ENCODE data around the gene NCKAP5L.

The NCKAP5L gene

GRCh38 chr12:49797449-49797776 is 30.8 kb downstream of the NCKAP5L start:
- no peak overlapping the region for H3K9ac ChIP-seq (ENCODE audit: low read depth, low read length)
- H3K36me3 ChIP-seq (ENCODE audit: control insufficient read depth, insufficient read depth, low read length): peaks cover 49% of the 10 kb centered on the region
- no peaks in the 10 kb centered on the region for H3K27me3 ChIP-seq (ENCODE audit: control insufficient read depth, insufficient read depth, low read length)

GRCh38 chr12:49796606-49797448 is 31.4 kb downstream of the NCKAP5L start:
- H3K27ac ChIP-seq (ENCODE audit: low read depth, low read length): no peak overlapping the region
- no peaks in the 10 kb centered on the region for H3K9me3 ChIP-seq (ENCODE audit: control insufficient read depth, insufficient read depth, low read length)
- H3K4me3 ChIP-seq (ENCODE audit: low read depth, low read length): no peak overlapping the region
- no peak overlapping the region for H3K9ac ChIP-seq (ENCODE audit: low read depth, low read length)
- peaks cover 46% of the 10 kb centered on the region for H3K36me3 ChIP-seq (ENCODE audit: control insufficient read depth, insufficient read depth, low read length)
- H3K27me3 ChIP-seq (ENCODE audit: control insufficient read depth, insufficient read depth, low read length): no peaks in the 10 kb centered on the region
- no peaks in the 10 kb centered on the region for H3K4me1 ChIP-seq (ENCODE audit: control insufficient read depth, insufficient read depth, low read length)

More at GRCh38 chr12:49797449-49797776, 30.8 kb downstream of the NCKAP5L start:
- no peaks in the 10 kb centered on the region for H3K4me1 ChIP-seq (ENCODE audit: control insufficient read depth, insufficient read depth, low read length)
- H3K27ac ChIP-seq (ENCODE audit: low read depth, low read length): no peak overlapping the region
- H3K9me3 ChIP-seq (ENCODE audit: control insufficient read depth, insufficient read depth, low read length): no peaks in the 10 kb centered on the region
- H3K4me3 ChIP-seq (ENCODE audit: low read depth, low read length): no peak overlapping the region

- H3K27me3 ChIP-seq (ENCODE audit: control insufficient read depth, insufficient read depth, low read length): no peaks in the 10 kb centered on the region
- H3K27ac ChIP-seq (ENCODE audit: low read depth, low read length): no peak overlapping the region
These were observed 32.1 kb downstream of the NCKAP5L start for GRCh38 chr12:49796155-49796554.

GRCh38 chr12:49795654-49796105 is 32.5 kb downstream of the NCKAP5L start:
- Histone ChIP-seq H3K4me3 (ENCODE audit: low read depth, low read length) (no peak overlapping the region), H3K9ac (ENCODE audit: low read depth, low read length) (no peak overlapping the region), H3K27ac (ENCODE audit: low read depth, low read length) (no peak overlapping the region), H3K4me1 (ENCODE audit: control insufficient read depth, insufficient read depth, low read length) (no peaks in the 10 kb centered on the region), H3K27me3 (ENCODE audit: control insufficient read depth, insufficient read depth, low read length) (no peaks in the 10 kb centered on the region), H3K9me3 (ENCODE audit: control insufficient read depth, insufficient read depth, low read length) (no peaks in the 10 kb centered on the region), H3K36me3 (ENCODE audit: control insufficient read depth, insufficient read depth, low read length) (peaks cover 35% of the 10 kb centered on the region)

More at GRCh38 chr12:49796155-49796554, 32.1 kb downstream of the NCKAP5L start:
- Histone ChIP-seq H3K4me1 (ENCODE audit: control insufficient read depth, insufficient read depth, low read length) (no peaks in the 10 kb centered on the region), H3K36me3 (ENCODE audit: control insufficient read depth, insufficient read depth, low read length) (peaks cover 40% of the 10 kb centered on the region), H3K4me3 (ENCODE audit: low read depth, low read length) (no peak overlapping the region), H3K9ac (ENCODE audit: low read depth, low read length) (no peak overlapping the region), H3K9me3 (ENCODE audit: control insufficient read depth, insufficient read depth, low read length) (no peaks in the 10 kb centered on the region)

GRCh38 chr12:49794811-49795653 is 33.2 kb downstream of the NCKAP5L start:
- H3K27me3 ChIP-seq (ENCODE audit: control insufficient read depth, insufficient read depth, low read length): no peaks in the 10 kb centered on the region
- H3K9me3 ChIP-seq (ENCODE audit: control insufficient read depth, insufficient read depth, low read length): no peaks in the 10 kb centered on the region
- no peak overlapping the region for H3K4me3 ChIP-seq (ENCODE audit: low read depth, low read length)
- H3K36me3 ChIP-seq (ENCODE audit: control insufficient read depth, insufficient read depth, low read length): peaks cover 28% of the 10 kb centered on the region
- no peaks in the 10 kb centered on the region for H3K4me1 ChIP-seq (ENCODE audit: control insufficient read depth, insufficient read depth, low read length)
- no peak overlapping the region for H3K27ac ChIP-seq (ENCODE audit: low read depth, low read length)
- no peak overlapping the region for H3K9ac ChIP-seq (ENCODE audit: low read depth, low read length)

GRCh38 chr12:49794021-49794420 is 34.2 kb downstream of the NCKAP5L start:
- Histone ChIP-seq H3K4me3 (ENCODE audit: low read depth, low read length) (no peak overlapping the region), H3K27ac (ENCODE audit: low read depth, low read length) (no peak overlapping the region), H3K9me3 (ENCODE audit: control insufficient read depth, insufficient read depth, low read length) (no peaks in the 10 kb centered on the region), H3K36me3 (ENCODE audit: control insufficient read depth, insufficient read depth, low read length) (peaks cover 28% of the 10 kb centered on the region), H3K27me3 (ENCODE audit: control insufficient read depth, insufficient read depth, low read length) (no peaks in the 10 kb centered on the region), H3K9ac (ENCODE audit: low read depth, low read length) (no peak overlapping the region), H3K4me1 (ENCODE audit: control insufficient read depth, insufficient read depth, low read length) (no peaks in the 10 kb centered on the region)

GRCh38 chr12:49793620-49794019 is 34.6 kb downstream of the NCKAP5L start:
- no peaks in the 10 kb centered on the region for H3K4me1 ChIP-seq (ENCODE audit: control insufficient read depth, insufficient read depth, low read length)
- no peak overlapping the region for H3K27ac ChIP-seq (ENCODE audit: low read depth, low read length)
- H3K27me3 ChIP-seq (ENCODE audit: control insufficient read depth, insufficient read depth, low read length): no peaks in the 10 kb centered on the region
- peaks cover 25% of the 10 kb centered on the region for H3K36me3 ChIP-seq (ENCODE audit: control insufficient read depth, insufficient read depth, low read length)
- no peak overlapping the region for H3K4me3 ChIP-seq (ENCODE audit: low read depth, low read length)
- no peaks in the 10 kb centered on the region for H3K9me3 ChIP-seq (ENCODE audit: control insufficient read depth, insufficient read depth, low read length)
- no peak overlapping the region for H3K9ac ChIP-seq (ENCODE audit: low read depth, low read length)

GRCh38 chr12:49792976-49793580 is 35.1 kb downstream of the NCKAP5L start:
- Histone ChIP-seq H3K27me3 (ENCODE audit: control insufficient read depth, insufficient read depth, low read length) (no peaks in the 10 kb centered on the region), H3K4me3 (ENCODE audit: low read depth, low read length) (no peak overlapping the region), H3K27ac (ENCODE audit: low read depth, low read length) (no peak overlapping the region), H3K36me3 (ENCODE audit: control insufficient read depth, insufficient read depth, low read length) (peaks cover 19% of the 10 kb centered on the region), H3K4me1 (ENCODE audit: control insufficient read depth, insufficient read depth, low read length) (no peaks in the 10 kb centered on the region), H3K9me3 (ENCODE audit: control insufficient read depth, insufficient read depth, low read length) (no peaks in the 10 kb centered on the region), H3K9ac (ENCODE audit: low read depth, low read length) (no peak overlapping the region)

- H3K9me3 ChIP-seq (ENCODE audit: control insufficient read depth, insufficient read depth, low read length): no peaks in the 10 kb centered on the region
- H3K36me3 ChIP-seq (ENCODE audit: control insufficient read depth, insufficient read depth, low read length): peaks cover 12% of the 10 kb centered on the region
- no peak overlapping the region for H3K4me3 ChIP-seq (ENCODE audit: low read depth, low read length)
- no peaks in the 10 kb centered on the region for H3K27me3 ChIP-seq (ENCODE audit: control insufficient read depth, insufficient read depth, low read length)
- H3K9ac ChIP-seq (ENCODE audit: low read depth, low read length): no peak overlapping the region
- H3K4me1 ChIP-seq (ENCODE audit: control insufficient read depth, insufficient read depth, low read length): no peaks in the 10 kb centered on the region
- no peak overlapping the region for H3K27ac ChIP-seq (ENCODE audit: low read depth, low read length)
These were observed 35.8 kb downstream of the NCKAP5L start for GRCh38 chr12:49792181-49792970.

GRCh38 chr12:49791700-49792099 is 36.5 kb downstream of the NCKAP5L start:
- H3K36me3 ChIP-seq (ENCODE audit: control insufficient read depth, insufficient read depth, low read length): peaks cover 6% of the 10 kb centered on the region; the same call in 1 of the 2 replicates
- H3K4me3 ChIP-seq (ENCODE audit: low read depth, low read length): no peak overlapping the region

More at GRCh38 chr12:49791700-49792099, 36.5 kb downstream of the NCKAP5L start:
- no peak overlapping the region for H3K9ac ChIP-seq (ENCODE audit: low read depth, low read length)
- no peaks in the 10 kb centered on the region for H3K27me3 ChIP-seq (ENCODE audit: control insufficient read depth, insufficient read depth, low read length)
- no peak overlapping the region for H3K27ac ChIP-seq (ENCODE audit: low read depth, low read length)
- H3K9me3 ChIP-seq (ENCODE audit: control insufficient read depth, insufficient read depth, low read length): no peaks in the 10 kb centered on the region
- H3K4me1 ChIP-seq (ENCODE audit: control insufficient read depth, insufficient read depth, low read length): no peaks in the 10 kb centered on the region

All from HUES48 (cell line).